Epithelial cell of esophagus (primary cell): Measurements from ENCODE around the gene MINDY4B.

ENCODE experiments used
- DNase-seq: peaks from one replicate; pipeline ENCODE4 v3.0.0; 2010; ENCODE audit warnings: low read depth
- H3K4me3 ChIP-seq: 2 replicates; pipeline ENCODE4 v1.5.1; 2011; ENCODE audit warnings: mild to moderate bottlenecking, low read length, control low read depth
- TF ChIP-seq, protein P1 (sequence below): IDR thresholded peaks from 2 replicates; pipeline ENCODE4 v1.5.1; 2011; ENCODE audit warnings: low read depth, mild to moderate bottlenecking, low read length, control low read depth, inconsistent platforms; ENCODE audit not compliant: insufficient read depth; ENCODE audit errors: missing control alignments

The MINDY4B gene

DNA sequence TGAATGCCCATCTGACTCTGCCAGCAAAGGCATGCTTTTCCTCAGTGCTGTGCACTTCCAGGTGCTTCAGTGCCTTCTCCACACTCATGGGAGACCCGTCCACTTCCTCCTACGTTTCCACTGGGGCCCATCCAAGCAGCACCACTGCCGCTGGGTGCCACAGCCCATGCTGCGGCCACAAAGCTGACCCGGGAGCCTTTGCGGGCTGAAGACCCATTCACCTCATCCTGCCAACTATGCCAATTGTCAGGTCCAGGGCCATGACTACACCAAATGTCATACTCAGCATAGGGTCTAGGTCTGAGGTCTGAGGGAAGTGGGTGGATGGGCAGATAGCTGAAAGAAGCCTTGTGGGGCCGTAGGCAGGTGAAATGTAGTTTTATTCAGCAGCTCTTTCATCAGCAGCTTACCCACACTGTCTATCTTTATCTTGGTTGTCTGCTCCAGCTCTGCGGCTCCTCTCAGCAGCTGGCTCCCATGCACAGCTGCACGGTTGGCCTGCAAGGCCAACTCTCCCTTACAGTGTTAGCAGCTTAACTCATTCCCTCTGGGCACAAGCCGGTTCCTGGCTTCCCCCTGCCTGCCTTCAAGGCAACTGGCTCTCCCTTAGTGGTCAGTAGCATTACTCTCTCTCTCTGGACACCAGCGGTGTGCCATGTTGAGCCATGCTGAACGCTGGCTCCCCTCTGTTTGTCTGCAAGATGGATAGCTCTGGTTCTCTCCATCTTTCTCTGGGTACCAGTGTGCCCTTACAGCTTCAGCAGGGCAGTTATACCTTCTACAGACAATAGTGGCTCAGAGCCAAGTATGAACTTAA lies 78.6 kb downstream of the MINDY4B start:
- H3K4me3 ChIP-seq: no peak overlapping the region
- DNase-seq: no peak
- TF ChIP-seq, protein P1, sequence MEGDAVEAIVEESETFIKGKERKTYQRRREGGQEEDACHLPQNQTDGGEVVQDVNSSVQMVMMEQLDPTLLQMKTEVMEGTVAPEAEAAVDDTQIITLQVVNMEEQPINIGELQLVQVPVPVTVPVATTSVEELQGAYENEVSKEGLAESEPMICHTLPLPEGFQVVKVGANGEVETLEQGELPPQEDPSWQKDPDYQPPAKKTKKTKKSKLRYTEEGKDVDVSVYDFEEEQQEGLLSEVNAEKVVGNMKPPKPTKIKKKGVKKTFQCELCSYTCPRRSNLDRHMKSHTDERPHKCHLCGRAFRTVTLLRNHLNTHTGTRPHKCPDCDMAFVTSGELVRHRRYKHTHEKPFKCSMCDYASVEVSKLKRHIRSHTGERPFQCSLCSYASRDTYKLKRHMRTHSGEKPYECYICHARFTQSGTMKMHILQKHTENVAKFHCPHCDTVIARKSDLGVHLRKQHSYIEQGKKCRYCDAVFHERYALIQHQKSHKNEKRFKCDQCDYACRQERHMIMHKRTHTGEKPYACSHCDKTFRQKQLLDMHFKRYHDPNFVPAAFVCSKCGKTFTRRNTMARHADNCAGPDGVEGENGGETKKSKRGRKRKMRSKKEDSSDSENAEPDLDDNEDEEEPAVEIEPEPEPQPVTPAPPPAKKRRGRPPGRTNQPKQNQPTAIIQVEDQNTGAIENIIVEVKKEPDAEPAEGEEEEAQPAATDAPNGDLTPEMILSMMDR: no peak

DNA sequence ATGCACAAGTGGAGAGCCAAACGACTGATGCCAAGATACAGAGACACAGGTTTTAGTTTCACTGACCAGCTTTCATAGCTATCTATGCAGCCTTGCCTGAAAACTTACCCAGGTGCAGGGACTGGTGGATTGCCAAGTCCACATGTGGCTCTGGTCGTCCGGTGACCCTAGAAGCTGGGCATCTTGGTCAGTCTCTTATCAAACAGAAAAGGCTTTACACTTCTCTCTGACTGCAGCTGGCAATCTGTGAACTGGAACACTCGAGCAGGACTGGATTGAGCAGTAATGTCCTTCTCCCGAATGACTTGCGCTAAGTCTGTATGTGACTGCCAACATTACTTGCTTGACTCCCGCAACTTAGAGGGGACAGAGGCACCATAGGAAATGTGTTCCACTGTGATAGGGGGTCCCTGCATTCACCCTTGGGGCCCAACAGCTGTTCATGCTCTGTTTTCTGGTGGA lies 79.3 kb downstream of the MINDY4B start:
- DNase-seq: no peak
- no peak overlapping the region for H3K4me3 ChIP-seq
- TF ChIP-seq, protein P1: no peak

DNA sequence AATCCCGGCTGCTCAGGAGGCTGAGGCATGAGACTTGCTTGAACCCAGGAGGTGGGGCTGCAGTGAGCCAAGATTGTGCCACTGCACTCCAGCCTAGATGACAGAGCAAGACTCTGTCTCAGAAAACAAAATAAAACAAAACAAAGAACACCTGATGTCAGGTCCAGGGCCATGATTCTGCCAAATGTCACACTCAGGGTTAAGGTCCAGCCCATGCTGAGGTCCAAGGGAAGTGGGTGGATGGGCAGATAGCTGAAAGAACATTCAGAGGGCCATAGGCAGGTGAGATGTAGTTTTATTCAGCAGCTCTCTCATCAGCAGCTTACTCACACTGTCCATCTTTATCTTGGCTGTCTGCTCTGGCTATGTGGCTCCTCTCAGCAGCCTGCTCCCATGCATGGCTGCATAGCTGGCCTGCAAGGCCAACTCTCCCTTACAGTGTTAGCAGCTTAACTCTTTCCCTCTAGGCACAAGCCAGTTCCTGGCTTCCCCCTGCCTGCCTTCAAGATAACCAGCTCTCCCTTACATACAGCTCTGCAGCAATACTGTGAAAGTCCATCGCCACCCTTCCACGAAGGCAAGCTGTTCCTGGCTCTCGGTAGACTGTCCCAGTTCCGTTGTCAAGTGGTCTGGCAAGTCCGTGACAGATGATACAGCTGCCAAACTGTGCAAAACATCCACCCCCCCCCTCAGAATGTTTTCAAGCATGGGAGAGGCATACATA lies 79.9 kb downstream of the MINDY4B start:
- TF ChIP-seq, protein P1: no peak
- no peak for DNase-seq
- no peak overlapping the region for H3K4me3 ChIP-seq

DNA sequence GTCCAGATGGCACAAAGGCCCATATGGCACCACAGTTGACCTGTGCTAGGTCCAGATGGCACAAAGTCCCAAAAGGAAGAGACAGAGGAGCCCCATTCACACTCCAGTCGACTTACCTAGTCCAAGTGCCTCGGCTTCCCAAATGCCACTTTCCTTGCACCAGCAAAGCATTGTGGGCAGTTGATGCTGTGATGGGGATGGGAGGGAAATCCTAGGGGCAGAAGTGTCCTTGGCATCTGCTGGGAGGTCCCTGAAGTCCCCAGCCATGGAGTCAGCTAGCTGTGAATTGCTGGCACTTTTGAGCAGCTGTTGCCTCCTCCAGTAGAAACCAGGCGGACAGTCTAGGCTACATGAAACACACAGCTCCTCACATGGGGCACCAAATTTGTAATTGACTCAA lies 82.0 kb downstream of the MINDY4B start:
- TF ChIP-seq, protein P1: no peak
- H3K4me3 ChIP-seq: no peak overlapping the region
- no peak for DNase-seq

DNA sequence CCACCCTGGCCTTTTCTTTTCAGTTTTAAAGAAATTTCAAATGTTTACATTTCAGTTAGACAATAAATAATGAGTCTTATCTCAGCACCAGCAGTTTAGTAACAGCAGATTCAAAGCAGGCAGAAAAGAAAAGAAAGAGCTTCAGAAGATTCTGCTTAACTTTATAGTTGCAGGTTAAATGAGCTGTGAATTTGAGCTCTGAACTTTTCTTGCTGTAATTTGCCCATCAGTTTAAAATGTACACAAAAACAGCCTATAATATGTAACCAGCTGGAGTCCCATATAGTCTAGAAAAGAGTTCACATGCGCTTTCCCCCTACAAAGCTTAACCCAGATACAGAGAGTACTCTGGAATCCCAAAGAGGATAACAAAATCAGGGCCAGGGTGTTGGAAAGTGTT lies 82.6 kb downstream of the MINDY4B start:
- no peak overlapping the region for H3K4me3 ChIP-seq
- TF ChIP-seq, protein P1: no peak
- no peak for DNase-seq
